COLO668 (cell line): ENCODE data around the gene EYS.
"Not testable (repeated sequence)": the region's sequence is repeated elsewhere in the genome, so short reads cannot be mapped to it uniquely, and the experiment has no call there.

Experiments
- DNase-seq: peaks from one replicate; lab custom pipeline; 2025; ENCODE audit not compliant: unreplicated experiment; lab: John Stamatoyannopoulos, UW

Gene EYS

DNA sequence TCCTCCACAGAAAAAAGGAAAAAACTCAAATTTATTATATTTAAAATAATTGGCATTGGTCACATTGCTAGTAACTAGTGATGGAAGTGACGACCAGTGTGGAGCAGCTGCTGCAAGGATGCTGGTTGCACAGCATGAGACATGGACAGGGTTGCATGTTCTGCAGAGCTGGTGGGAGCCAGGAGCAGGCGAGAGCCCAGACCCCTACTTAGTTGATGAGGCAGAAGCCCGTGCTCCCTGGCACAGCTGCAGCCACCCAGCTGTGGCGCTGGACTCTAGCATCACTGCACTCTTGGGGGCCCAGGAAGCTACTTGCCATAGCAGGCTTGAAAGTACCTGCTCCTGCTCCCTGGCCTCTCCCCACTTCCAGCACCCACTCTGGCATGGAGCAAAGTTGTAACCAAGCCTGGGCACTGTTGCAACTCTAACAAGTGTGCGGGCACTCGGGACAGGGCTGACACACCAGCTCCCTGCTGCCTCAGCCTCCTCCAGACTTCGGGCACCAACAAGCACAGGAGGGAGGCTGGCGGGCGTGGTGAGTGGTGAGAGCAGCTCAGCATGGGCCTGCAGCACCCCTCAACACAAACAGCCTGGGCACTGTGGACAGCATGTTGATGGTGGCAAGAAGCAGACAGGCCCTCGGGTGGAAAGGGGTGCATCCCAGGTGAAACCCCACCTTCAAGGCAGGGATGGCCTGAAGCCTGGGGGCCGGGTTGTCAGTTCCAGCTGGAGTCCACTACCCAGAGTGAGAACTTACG, 69.6 kb downstream of the EYS start:
- DNase-seq = no peak

DNA sequence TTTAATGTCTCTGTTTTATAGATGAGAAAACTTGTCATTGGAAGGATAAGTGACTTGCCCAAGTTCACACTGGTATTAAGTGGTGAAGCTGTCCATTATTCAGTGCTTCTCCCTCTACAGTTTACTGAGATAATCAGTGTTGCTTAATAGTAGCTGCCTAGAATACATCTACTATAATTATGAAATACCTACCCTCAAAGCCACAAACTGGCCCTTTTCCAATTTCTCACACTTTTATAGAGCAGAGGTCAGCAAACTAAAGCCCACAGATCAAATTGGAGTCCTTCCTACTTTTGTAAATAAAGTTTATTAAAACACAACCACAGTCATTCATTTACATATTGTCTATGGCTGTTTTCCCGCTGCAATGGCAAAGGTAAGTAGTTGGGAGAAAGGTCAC, 73.5 kb downstream of the EYS start:
- no peak for DNase-seq

DNA sequence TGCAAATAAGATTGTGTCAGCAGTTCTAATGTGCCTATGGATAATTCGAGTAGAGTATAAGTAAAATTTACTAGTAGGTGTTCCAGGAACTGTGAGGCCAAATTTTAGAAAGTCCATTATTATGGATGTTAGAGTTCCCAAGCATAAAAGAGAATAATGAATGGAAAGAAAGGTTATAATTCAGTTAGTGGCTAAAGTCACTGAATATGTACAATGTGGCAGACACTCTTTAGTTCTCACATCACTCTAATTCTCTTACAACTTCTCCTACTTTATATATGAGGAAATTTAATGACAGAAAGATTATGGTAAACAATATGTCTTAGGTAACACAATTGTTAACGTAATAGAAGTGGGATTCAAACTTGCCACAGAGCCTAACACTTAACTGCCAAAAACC, 75.3 kb downstream of the EYS start:
- no peak for DNase-seq

DNA sequence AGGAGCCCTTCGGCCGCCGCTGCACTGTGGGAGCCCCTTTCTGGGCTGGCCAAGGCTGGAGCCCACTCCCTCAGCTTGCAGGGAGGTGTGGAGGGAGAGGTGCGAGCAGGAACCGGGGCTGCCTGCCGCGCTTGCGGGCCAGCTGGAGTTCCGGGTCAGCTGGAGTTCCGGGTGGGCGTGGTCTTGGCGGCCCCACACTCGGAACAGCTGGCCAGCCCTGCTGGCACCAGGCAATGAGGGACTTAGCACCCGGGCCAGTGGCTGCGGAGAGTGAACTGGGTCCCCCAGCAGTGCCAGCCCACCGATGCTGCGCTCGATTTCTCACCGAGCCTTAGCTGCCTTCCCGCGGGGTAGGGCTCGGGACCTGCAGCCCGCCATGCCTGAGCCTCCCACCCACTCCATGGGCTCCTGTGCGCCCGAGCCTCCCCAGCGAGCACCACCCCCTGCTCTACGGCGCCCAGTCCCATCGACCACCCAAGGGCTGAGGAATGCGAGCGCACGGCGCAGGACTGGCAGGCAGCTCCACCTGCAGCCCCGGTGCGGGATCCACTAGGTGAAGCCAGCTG, 79.5 kb downstream of the EYS start:
- not testable (repeated sequence) for DNase-seq

DNA sequence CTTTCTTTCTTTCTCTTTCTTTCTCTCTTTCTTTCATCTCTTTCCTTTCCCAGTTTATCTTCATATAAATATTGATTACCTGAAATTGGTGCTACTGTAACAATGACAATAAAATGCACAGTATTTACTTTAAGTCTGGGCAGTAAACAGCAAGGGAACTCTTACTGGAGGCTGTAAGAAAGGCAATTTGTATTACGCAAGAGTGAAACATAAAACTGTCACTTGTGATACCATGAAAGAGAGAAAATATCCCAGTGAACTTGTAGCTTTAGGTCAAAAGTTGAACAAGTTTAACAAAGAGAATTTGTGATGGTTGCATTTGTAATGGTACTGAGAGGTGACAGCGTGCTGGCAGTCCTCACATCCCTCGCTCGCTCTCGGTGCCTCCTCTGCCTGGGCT, 80.0 kb downstream of the EYS start:
- no peak for DNase-seq

DNA sequence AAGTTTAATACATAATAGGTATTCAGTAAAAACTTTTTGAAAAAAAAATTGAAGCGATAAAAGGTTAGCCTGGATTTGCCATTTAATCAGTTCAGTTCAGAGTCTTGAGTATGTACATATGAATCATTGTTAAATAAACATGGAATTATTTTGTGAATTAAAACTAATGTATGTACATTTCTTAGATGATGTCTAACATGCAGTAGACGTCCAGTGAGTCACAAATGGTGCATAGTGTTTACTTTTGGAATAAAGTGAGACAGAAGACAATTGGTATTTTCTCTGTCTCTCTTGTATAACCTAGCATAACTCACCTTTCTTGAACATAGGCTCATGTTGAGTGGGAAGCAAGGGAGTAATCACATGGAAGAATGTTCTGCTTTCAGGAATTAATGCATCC, 83.5 kb downstream of the EYS start:
- DNase-seq = no peak

DNA sequence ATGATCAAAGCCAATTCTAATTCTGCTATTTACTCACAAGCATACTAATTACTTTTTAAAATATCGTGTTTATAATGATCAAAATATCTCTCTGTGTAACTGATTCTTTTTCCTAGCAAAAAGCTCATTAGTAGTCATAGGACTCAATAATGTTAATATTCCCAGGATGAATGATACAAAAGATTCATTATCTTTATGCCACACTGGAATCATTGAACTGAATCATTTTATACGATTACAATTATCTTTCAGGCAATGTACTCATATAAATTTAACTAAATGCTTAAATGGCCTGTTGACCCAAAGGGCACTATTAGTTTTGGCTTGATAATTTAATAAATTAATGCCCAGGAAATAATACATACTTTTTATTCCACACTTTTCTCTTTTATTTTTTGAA, 96.3 kb downstream of the EYS start:
- no peak for DNase-seq

DNA sequence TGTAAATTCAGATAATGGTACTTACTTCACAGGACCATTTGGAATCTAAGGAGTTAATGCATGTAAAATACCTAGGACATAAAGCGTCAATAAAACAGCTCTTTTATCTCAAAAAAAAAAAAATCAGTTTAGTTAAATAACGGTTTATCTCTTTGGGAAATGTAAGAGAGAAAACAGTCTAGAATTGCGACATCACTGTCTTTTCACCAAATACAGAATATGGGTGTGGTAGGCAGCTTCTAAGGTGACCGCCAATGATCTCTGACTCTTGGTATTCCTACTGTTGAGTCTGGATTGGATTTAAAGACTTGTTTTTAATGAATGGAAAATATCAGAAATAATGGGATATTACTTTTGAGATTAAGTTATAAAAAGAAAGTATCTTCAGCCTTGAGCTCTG, 111.5 kb downstream of the EYS start:
- DNase-seq = no peak

DNA sequence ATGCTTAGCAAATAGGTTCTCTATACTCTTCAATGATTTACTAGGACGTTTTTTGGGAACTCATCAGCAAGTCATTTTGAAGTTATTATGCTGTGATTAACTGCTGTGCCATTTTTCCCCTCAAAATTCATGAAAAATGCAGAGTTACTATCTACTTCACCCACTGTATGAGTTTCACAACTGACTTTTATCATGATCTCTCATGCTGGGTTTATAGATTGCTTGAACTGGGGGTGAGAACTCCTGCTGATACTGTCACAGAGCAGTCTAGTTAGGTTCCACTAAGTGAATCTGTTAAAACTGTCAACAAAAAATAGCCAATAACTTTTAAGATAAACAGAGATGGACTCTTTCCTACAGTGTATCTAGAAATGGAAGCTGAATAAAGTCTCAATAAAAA, 136.7 kb downstream of the EYS start:
- no peak for DNase-seq

DNA sequence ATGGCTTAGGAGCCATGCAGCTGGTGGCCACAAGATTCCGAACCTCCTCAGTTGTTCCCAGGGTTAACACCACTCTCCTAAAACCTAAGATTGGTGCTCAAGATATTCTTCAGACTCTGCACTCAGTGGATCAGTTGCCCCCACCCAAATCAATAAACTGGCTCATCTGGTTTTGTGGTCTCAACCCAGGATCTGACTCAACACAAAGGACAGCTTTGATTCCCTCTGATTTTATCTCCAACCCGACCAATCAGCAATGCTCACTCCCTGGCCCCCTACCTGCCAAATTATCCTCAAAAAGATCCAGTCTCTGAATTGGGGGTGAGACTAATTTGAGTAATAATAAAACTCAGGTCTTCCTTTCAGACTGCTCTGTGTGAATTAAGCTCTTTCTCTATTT, 137.5 kb downstream of the EYS start:
- no peak for DNase-seq

DNA sequence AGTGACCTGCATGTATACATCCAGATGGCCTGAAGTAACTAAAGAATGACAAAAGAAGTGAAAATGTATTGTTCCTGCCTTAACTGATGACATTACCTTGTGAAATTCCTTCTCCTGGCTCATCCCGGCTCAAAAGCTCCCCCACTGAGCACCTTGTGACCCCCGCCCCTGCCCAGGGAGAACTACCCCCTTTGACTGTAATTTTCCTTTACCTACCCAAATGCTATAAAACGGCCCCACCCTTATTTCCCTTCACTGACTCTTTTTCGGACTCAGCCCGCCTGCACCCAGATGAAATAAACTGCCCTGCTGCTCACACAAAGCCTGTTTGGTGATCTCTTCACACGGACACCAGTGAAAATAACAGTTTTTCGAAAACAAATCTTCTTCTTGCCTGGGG, 138.0 kb downstream of the EYS start:
- not testable (repeated sequence) for DNase-seq

DNA sequence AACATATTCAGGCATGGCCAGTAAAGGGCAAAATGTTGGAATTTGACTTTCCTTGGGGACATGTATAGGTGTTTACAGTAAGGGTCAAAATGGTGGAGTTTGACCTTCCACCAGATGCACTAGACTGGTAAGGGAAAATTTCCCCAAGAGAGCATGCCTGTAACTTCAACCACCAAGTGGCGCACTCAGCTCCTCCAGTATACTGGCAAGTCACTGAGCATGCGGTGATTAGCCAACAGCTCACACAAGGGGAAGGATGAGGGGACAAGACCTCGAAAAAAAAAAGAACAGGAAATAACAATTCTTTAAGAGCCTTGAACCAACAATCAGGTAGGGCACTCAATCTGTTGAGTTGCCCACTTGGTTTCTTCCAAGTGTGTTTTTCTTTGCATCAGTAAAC, 140.9 kb downstream of the EYS start:
- no peak for DNase-seq

DNA sequence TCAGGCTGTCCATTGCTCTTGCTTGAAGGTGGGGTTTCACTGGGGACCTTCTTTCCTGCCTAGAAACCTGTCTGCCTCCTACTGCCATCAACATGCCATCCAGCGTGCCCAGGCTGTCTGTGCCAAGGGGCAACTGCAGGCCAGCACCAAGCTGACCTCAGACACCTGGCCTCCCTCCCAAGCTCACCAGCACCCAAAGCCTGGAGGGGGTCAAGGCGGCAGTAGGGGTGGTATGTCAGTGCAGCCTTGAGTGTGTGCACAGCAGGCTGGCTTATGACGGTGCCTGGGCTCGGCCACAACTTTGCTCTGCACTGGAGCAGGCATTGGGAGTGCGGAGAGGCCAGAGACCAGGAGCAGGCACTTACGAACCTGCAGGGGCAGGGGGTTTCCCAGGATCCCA, 149.0 kb downstream of the EYS start:
- DNase-seq = no peak

DNA sequence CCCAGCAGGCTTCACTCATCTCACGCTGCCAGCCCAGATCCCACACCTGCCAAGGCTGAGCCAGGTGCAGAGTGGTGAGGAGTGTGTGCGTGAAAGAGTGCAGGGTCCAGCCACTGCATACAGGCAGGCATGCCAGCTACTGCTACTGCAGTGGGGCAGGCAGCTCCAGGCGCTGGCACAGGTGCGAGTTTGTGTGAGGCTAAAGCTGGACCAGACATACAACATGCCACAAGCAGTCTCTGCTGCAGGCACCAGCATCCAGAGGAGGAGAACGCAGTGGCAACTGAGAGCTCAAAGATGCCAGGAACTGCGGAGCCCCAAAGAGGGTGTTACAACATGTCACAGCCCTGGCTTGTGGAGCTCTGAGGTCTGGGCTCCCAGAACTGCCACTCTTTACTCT, 149.8 kb downstream of the EYS start:
- DNase-seq = peak; percentile 44

DNA sequence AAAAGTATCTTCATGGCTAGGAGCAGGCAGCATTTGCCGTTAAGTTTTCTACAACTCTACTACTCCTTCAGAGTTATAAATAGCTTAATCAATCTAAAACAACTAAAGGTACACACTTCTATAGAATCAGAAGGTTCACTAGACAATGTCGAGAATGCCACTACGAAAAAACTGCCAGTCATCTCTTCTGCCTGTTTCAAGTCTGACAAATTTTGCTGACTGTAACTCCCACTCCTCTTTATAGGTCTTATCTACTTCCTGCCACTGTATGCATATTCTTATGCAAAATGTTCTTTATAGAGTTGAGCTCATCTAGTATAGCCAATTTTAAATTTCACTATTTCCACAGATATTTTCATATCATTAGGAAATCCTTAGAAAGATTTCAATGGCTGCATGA, 160.1 kb downstream of the EYS start:
- no peak for DNase-seq

DNA sequence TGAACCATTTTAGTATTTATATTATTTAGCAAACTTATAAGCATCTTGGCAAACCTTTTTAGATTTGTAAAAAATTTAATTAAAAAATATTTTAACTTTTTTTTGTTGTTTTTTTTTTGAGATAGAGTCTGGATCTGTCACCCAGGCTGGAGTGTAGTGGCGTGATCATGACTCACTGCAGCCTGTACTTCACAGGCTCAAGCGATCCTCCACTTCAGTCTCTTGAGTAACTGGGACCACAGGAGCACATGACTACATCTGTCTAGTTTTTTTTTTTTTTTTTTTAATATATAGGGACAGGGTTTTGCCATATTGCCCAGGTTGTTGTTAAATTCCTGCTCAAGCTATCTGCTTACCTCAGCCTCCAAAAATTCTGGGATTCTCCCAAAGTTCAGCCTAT, 161.1 kb downstream of the EYS start:
- no peak for DNase-seq

DNA sequence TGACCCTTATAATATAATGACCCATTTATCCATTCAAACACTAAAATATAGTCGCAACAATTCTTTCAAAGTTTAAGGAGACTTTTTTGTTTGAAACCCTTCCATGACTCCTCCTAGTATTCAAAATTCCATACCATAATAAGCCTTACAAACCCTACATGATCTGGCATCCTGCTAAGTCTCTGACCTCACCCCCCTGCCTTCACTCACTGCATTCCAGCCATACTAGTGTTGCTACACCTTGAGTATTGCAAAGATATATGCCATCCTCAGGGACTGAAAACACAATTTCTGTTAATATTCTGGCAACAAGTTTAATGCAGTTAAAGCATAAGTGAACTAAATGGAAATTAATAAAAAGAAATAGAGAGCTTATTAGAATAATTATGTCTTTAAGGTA, 168.4 kb downstream of the EYS start:
- DNase-seq = no peak

DNA sequence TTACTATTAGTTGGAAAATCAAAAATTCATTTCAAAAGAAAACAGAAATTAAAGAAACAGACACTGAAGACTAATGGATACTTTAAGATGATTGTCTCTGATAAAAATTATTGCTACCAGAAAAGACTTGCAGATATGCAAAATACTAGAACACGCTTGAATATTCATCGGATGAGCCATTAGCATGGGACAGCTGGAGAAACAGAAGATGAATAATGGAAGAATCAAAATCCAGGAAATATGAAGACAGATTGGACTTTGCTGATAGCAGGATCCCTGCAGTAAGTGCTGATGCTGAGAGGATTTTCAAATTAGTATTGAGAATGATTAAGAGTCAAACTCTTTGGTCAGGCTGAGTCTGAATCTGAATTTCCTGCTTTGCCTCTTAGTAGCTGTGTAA, 169.4 kb downstream of the EYS start:
- DNase-seq = no peak

DNA sequence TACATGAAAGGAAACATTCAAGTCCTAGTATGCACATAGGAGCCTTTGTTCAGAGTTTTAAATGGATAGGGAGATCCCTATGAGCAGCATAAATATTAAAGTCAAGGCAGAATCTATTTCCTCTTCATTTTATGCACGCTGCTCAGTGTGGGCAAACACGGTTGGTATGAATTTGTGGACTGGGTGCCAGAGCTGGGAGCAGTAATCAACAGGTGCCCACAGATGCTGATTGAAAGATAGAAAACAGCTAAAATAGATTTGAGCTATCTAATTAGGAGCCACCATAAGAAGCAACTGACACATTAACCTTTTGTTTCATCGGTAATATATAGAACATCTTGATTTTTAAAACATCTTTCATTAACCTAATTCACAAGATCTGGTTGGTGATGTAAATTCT, 175.5 kb downstream of the EYS start:
- no peak for DNase-seq

DNA sequence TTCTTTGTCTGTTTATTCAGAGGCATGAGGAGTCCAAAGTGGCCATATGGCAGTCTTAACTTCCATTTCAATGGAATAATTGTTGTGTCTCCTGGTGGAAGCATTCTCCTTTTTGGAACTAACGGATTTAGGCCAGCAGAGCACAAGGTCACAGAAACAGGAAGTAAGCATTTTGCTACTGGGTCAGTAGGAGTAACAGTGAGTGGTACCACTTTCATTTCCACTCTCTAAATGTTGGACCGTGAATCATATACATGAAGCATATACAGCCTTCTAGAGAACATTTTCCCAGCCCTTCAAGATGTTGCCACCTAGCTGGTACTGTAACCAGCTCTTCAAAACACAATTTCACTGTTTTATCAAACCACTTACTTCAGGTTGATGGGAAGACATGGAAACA, 182.8 kb downstream of the EYS start:
- DNase-seq = no peak

DNA sequence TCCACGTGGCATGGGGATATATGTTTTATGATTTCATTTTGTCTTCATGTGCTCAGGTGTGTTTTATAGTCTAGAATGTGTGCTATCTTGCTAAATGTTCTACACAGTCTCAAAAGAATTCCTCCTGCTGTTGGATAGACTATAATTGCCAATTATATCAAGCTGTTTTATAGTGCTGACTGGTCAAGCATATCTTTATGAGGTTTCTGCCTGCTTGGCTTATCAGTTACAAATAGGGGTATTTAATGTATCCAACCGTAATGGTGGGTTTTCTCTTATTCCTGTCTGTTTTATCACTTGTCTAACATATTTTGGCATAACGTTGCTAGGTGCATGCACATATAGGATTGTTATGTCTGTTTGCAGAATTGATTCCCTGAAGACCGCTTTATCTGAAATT, 201.3 kb downstream of the EYS start:
- no peak for DNase-seq

DNA sequence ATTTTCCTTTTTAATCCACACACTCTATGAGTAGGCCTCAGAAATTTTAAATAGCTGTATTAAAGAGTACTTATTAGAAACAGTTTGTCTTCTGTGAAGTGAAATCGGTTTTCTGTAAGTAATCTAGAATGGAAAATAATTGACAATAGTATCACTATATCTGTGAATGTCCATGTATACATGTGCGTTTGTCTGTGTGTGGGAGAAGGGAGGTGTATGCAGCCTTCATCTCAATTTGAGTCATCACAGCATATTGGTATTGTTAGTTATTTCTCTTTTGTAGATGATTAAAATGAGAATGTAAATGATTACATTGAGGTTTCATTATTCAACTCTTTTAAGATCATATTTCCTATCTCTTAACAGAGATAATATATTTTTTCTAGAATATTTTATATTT, 206.0 kb downstream of the EYS start:
- DNase-seq = no peak

DNA sequence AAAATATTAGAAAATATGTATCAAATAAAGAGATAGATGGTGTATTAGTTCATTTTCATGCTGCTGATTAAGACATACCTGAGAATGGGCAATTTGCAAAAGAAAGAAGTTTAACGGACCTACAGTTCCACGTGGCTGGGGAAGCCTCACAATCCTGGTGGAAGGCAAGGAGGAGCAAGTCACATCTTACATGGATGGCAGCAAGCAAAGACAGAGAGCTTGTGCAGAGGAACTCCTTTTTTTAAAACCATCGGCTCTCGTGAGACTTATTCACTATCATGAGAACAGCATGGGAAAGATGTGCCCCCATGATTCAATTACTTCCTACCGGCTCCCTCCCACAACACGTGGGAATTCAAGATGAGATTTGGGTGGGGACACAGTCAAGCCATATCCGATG, 223.4 kb downstream of the EYS start:
- DNase-seq = not testable (repeated sequence)
